GM12865 (cell line): ENCODE measurements around the gene PSME2.

Experiments used
- DNase-seq: peaks from one replicate; pipeline ENCODE4 v3.0.0; 2010; ENCODE audit warnings: low read depth
- H3K4me3 ChIP-seq: 2 replicates; pipeline ENCODE4 v1.5.1; 2011; ENCODE audit warnings: mild to moderate bottlenecking, low read depth, low read length, control low read depth
- TF ChIP-seq, protein P1 (sequence below): IDR thresholded peaks from 2 replicates; pipeline ENCODE4 v1.5.1; 2011; ENCODE audit warnings: low read length, control low read depth, low read depth, inconsistent platforms; ENCODE audit not compliant: insufficient read depth; ENCODE audit errors: missing control alignments

Gene PSME2

DNA sequence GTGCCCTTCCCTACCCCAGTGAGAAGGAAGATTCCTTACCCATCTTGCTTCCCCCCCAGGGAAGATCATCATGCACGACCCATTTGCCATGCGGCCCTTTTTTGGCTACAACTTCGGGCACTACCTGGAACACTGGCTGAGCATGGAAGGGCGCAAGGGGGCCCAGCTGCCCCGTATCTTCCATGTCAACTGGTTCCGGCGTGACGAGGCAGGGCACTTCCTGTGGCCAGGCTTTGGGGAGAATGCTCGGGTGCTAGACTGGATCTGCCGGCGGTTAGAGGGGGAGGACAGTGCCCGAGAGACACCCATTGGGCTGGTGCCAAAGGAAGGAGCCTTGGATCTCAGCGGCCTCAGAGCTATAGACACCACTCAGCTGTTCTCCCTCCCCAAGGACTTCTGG is 43.0 kb downstream of the PSME2 start:
- TF ChIP-seq, protein P1, sequence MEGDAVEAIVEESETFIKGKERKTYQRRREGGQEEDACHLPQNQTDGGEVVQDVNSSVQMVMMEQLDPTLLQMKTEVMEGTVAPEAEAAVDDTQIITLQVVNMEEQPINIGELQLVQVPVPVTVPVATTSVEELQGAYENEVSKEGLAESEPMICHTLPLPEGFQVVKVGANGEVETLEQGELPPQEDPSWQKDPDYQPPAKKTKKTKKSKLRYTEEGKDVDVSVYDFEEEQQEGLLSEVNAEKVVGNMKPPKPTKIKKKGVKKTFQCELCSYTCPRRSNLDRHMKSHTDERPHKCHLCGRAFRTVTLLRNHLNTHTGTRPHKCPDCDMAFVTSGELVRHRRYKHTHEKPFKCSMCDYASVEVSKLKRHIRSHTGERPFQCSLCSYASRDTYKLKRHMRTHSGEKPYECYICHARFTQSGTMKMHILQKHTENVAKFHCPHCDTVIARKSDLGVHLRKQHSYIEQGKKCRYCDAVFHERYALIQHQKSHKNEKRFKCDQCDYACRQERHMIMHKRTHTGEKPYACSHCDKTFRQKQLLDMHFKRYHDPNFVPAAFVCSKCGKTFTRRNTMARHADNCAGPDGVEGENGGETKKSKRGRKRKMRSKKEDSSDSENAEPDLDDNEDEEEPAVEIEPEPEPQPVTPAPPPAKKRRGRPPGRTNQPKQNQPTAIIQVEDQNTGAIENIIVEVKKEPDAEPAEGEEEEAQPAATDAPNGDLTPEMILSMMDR, result no peak
- no peak overlapping the region for H3K4me3 ChIP-seq
- no peak for DNase-seq

- H3K4me3 ChIP-seq, result no peak overlapping the region
- no peak for DNase-seq
- TF ChIP-seq, protein P1, result no peak
Observed at GRCh38 chr14:24102357-24103048, 43.9 kb downstream of the PSME2 start.

GRCh38 chr14:24100982-24101494 is 45.4 kb downstream of the PSME2 start:
- TF ChIP-seq, protein P1, result no peak
- no peak for DNase-seq
- no peak overlapping the region for H3K4me3 ChIP-seq

- no peak for DNase-seq
- TF ChIP-seq, protein P1, result no peak
Observed at GRCh38 chr14:24100197-24100981, 46.0 kb downstream of the PSME2 start.

GRCh38 chr14:24098927-24099813 is 47.2 kb downstream of the PSME2 start:
- no peak overlapping the region for H3K4me3 ChIP-seq
- TF ChIP-seq, protein P1, result no peak
- no peak for DNase-seq

More at GRCh38 chr14:24100197-24100981, 46.0 kb downstream of the PSME2 start:
- H3K4me3 ChIP-seq, result no peak overlapping the region

GRCh38 chr14:24098229-24098926 is 48.0 kb downstream of the PSME2 start:
- no peak for DNase-seq
- H3K4me3 ChIP-seq, result no peak overlapping the region
- TF ChIP-seq, protein P1, result no peak
